Measurements from ENCODE around the gene TNFRSF25. TPM values are rescaled to one million over a fixed set of nuclear protein-coding genes. Genes with fewer than 3 reads are reported as not detected.
"Not testable (repeated sequence)": the region's sequence is repeated elsewhere in the genome, so short reads cannot be mapped to it uniquely, and the experiment has no call there.

Gene TNFRSF25
- total and polyA plus RNA-seq, 2 donors: 29.1 to 51.6 TPM

DNA sequence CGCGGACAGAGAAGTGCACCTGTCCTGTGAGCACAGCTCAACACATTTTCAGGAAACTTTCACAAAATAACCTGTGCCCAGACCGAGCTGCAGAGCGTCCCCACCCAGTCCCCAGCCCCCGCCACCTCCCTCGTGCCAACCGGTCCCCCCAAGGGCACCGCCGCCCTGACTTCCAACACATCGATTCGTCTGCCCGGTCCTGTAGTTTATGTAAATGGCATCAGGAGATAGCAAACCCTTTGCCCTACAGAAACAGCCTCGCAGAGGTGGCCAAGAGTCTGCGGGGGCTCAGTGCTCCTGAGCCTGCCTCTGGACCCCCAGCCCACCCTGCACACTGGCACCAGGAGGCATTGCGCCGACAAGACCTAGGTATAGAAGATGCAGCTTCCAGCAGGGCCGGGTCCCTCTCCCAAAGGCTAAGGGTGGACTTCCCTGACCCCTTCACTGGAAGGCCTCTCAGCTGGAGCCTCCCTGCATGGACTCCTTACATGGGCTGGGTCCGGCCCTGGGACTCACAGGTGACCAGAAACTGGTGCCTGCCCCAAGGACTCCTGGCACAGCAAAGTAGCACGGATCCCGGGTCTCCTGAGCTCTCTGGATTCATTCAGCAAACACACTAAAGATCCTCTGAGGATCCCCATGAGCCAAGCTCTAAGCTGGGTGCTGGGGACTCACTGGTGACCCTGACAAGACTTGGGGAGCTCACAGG, 32.0 kb upstream of the TNFRSF25 start:
- peaks cover 34 to 70% of the 10 kb centered on the region in 2 donors for H3K27me3 ChIP-seq (ENCODE audit: control insufficient read depth in 2 of 2, insufficient read depth in 1 of 2, low read length in 1 of 2)
- 58% methylated on average over 20 of the region's 20 CpGs for WGBS

DNA sequence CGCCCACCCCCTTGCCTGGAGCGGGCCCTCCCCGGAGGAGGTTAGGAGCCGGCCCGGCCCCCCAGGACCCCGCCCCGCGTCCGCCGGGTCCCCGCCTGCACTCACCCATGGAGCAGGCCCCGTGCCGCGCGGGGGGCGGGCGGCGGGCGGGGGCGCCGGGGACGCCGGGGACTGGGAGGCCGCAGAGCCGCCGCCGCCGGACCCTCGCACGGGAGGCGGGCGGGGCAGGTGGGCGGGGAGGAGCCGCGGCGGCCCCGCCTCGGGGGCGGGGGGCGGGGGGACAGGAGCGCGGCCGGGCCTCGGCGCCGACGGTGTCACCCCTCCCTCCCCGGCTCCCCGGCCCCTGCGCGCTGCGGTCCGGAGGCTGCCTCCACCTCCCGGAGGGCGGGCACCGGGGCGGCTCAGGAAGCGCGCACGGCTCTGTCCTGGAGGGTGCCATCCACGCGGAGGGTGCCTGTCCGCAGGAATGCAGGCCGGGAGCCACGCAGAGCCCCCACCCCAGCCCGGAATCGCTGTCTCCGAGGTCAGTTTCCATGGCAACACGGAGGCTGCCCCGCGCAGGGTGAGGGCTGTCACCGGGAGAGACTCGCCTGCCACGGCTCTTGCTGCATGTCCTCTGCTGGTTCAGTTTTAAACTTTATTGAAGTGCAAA, 31.4 kb upstream of the TNFRSF25 start:
- Histone ChIP-seq H3K4me3 (ENCODE audit: low read length in 2 of 2) (peak overlapping the region; percentile 26 to 52), H3K36me3 (ENCODE audit: control insufficient read depth in 2 of 2, insufficient read depth in 2 of 2, low read length in 1 of 2) (no peaks in the 10 kb centered on the region), H3K27me3 (ENCODE audit: control insufficient read depth in 2 of 2, insufficient read depth in 1 of 2, low read length in 1 of 2) (peaks cover 34 to 70% of the 10 kb centered on the region in 2 donors), H3K4me1 (ENCODE audit: control insufficient read depth in 2 of 2, insufficient read depth in 2 of 2, low read length in 2 of 2) (peaks cover 0 to 7% of the 10 kb centered on the region in 2 donors), H3K27ac (ENCODE audit: low read depth in 1 of 2, low read length in 1 of 2) (no peak overlapping the region), H3K9me3 (ENCODE audit: control insufficient read depth in 2 of 2, insufficient read depth in 1 of 2, low read length in 1 of 2) (no peaks in the 10 kb centered on the region)
- peak in 4 of 9 donors; percentile 12 to 54 (median 22) for DNase-seq (ENCODE audit: low read depth in 6 of 9, low spot score in 9 of 9)
- 1% methylated on average over 74 of the region's 74 CpGs for WGBS

More for the DNA sequence above, 32.0 kb upstream of the TNFRSF25 start:
- no peaks in the 10 kb centered on the region for H3K36me3 ChIP-seq (ENCODE audit: control insufficient read depth in 2 of 2, insufficient read depth in 2 of 2, low read length in 1 of 2)
- H3K27ac ChIP-seq (ENCODE audit: low read depth in 1 of 2, low read length in 1 of 2): no peak overlapping the region
- no peaks in the 10 kb centered on the region for H3K9me3 ChIP-seq (ENCODE audit: control insufficient read depth in 2 of 2, insufficient read depth in 1 of 2, low read length in 1 of 2)
- H3K4me1 ChIP-seq (ENCODE audit: control insufficient read depth in 2 of 2, insufficient read depth in 2 of 2, low read length in 2 of 2): peaks cover 0 to 7% of the 10 kb centered on the region in 2 donors
- H3K4me3 ChIP-seq (ENCODE audit: low read length in 2 of 2): peak overlapping the region; percentile 26 to 52
- DNase-seq (ENCODE audit: low read depth in 6 of 9, low spot score in 9 of 9): no peak

DNA sequence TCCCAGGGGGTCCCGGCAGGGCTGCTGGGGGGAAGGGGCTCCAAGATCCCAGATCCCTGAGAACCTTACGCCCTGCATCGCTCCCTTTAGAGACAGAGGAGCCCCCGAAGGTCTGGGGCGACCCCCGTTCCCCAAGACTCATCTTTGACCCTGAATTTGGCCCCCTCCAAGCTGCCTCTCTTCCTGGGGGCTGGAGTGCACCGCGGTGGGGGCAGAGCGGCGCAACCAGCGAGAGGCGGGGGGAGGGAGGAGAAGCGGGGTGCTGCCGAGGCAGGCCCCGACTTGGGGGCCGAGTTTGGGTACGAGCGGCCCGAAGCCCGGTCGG, 30.9 kb upstream of the TNFRSF25 start:
- DNase-seq (ENCODE audit: low read depth in 6 of 9, low spot score in 9 of 9): no peak
- Histone ChIP-seq H3K9me3 (ENCODE audit: control insufficient read depth in 2 of 2, insufficient read depth in 1 of 2, low read length in 1 of 2) (no peaks in the 10 kb centered on the region), H3K4me3 (ENCODE audit: low read length in 2 of 2) (peak overlapping the region in 1 of 2 donors; percentile 52), H3K27me3 (ENCODE audit: control insufficient read depth in 2 of 2, insufficient read depth in 1 of 2, low read length in 1 of 2) (peaks cover 34 to 69% of the 10 kb centered on the region in 2 donors), H3K36me3 (ENCODE audit: control insufficient read depth in 2 of 2, insufficient read depth in 2 of 2, low read length in 1 of 2) (no peaks in the 10 kb centered on the region), H3K27ac (ENCODE audit: low read depth in 1 of 2, low read length in 1 of 2) (no peak overlapping the region), H3K4me1 (ENCODE audit: control insufficient read depth in 2 of 2, insufficient read depth in 2 of 2, low read length in 2 of 2) (peaks cover 0 to 9% of the 10 kb centered on the region in 2 donors)
- WGBS: 6% methylated on average over 21 of the region's 21 CpGs

GRCh38 chr1:6496365-6496721, 30.4 kb upstream of the TNFRSF25 start:
- H3K27ac ChIP-seq (ENCODE audit: low read depth in 1 of 2, low read length in 1 of 2): no peak overlapping the region
- H3K9me3 ChIP-seq (ENCODE audit: control insufficient read depth in 2 of 2, insufficient read depth in 1 of 2, low read length in 1 of 2): no peaks in the 10 kb centered on the region
- no peak for DNase-seq (ENCODE audit: low read depth in 6 of 9, low spot score in 9 of 9)
- peaks cover 34 to 69% of the 10 kb centered on the region in 2 donors for H3K27me3 ChIP-seq (ENCODE audit: control insufficient read depth in 2 of 2, insufficient read depth in 1 of 2, low read length in 1 of 2)
- H3K4me3 ChIP-seq (ENCODE audit: low read length in 2 of 2): no peak overlapping the region
- H3K4me1 ChIP-seq (ENCODE audit: control insufficient read depth in 2 of 2, insufficient read depth in 2 of 2, low read length in 2 of 2): peaks cover 0 to 14% of the 10 kb centered on the region in 2 donors
- 37% methylated on average over 13 of the region's 13 CpGs for WGBS
- no peaks in the 10 kb centered on the region for H3K36me3 ChIP-seq (ENCODE audit: control insufficient read depth in 2 of 2, insufficient read depth in 2 of 2, low read length in 1 of 2)

- Histone ChIP-seq H3K36me3 (ENCODE audit: control insufficient read depth in 2 of 2, insufficient read depth in 2 of 2, low read length in 1 of 2) (no peaks in the 10 kb centered on the region), H3K4me1 (ENCODE audit: control insufficient read depth in 2 of 2, insufficient read depth in 2 of 2, low read length in 2 of 2) (peaks cover 0 to 20% of the 10 kb centered on the region in 2 donors), H3K4me3 (ENCODE audit: low read length in 2 of 2) (no peak overlapping the region), H3K9me3 (ENCODE audit: control insufficient read depth in 2 of 2, insufficient read depth in 1 of 2, low read length in 1 of 2) (no peaks in the 10 kb centered on the region), H3K27me3 (ENCODE audit: control insufficient read depth in 2 of 2, insufficient read depth in 1 of 2, low read length in 1 of 2) (peaks cover 34 to 66% of the 10 kb centered on the region in 2 donors), H3K27ac (ENCODE audit: low read depth in 1 of 2, low read length in 1 of 2) (no peak overlapping the region)
- DNase-seq (ENCODE audit: low read depth in 6 of 9, low spot score in 9 of 9): no peak
- WGBS: 80% methylated on average over 14 of the region's 14 CpGs
Measured at GRCh38 chr1:6495540-6496364, 29.8 kb upstream of the TNFRSF25 start.

- 37% methylated on average over 13 of the region's 13 CpGs for WGBS
- H3K4me1 ChIP-seq (ENCODE audit: control insufficient read depth in 2 of 2, insufficient read depth in 2 of 2, low read length in 2 of 2): peaks cover 0 to 24% of the 10 kb centered on the region in 2 donors
- no peak for DNase-seq (ENCODE audit: low read depth in 6 of 9, low spot score in 9 of 9)
Measured at GRCh38 chr1:6495041-6495441, 29.1 kb upstream of the TNFRSF25 start.

GRCh38 chr1:6494627-6495026, 28.7 kb upstream of the TNFRSF25 start:
- Histone ChIP-seq H3K4me3 (ENCODE audit: low read length in 2 of 2) (no peak overlapping the region), H3K9me3 (ENCODE audit: control insufficient read depth in 2 of 2, insufficient read depth in 1 of 2, low read length in 1 of 2) (no peaks in the 10 kb centered on the region), H3K27ac (ENCODE audit: low read depth in 1 of 2, low read length in 1 of 2) (no peak overlapping the region), H3K27me3 (ENCODE audit: control insufficient read depth in 2 of 2, insufficient read depth in 1 of 2, low read length in 1 of 2) (peaks cover 34 to 64% of the 10 kb centered on the region in 2 donors), H3K4me1 (ENCODE audit: control insufficient read depth in 2 of 2, insufficient read depth in 2 of 2, low read length in 2 of 2) (peaks cover 0 to 28% of the 10 kb centered on the region in 2 donors), H3K36me3 (ENCODE audit: control insufficient read depth in 2 of 2, insufficient read depth in 2 of 2, low read length in 1 of 2) (no peaks in the 10 kb centered on the region)
- WGBS: 93% methylated on average over 4 of the region's 4 CpGs
- DNase-seq (ENCODE audit: low read depth in 6 of 9, low spot score in 9 of 9): no peak

More at GRCh38 chr1:6495041-6495441, 29.1 kb upstream of the TNFRSF25 start:
- no peaks in the 10 kb centered on the region for H3K36me3 ChIP-seq (ENCODE audit: control insufficient read depth in 2 of 2, insufficient read depth in 2 of 2, low read length in 1 of 2)
- no peak overlapping the region for H3K4me3 ChIP-seq (ENCODE audit: low read length in 2 of 2)
- no peaks in the 10 kb centered on the region for H3K9me3 ChIP-seq (ENCODE audit: control insufficient read depth in 2 of 2, insufficient read depth in 1 of 2, low read length in 1 of 2)
- peaks cover 34 to 66% of the 10 kb centered on the region in 2 donors for H3K27me3 ChIP-seq (ENCODE audit: control insufficient read depth in 2 of 2, insufficient read depth in 1 of 2, low read length in 1 of 2)
- no peak overlapping the region for H3K27ac ChIP-seq (ENCODE audit: low read depth in 1 of 2, low read length in 1 of 2)

GRCh38 chr1:6493834-6494223, 27.9 kb upstream of the TNFRSF25 start:
- not testable (repeated sequence) for H3K36me3 ChIP-seq (ENCODE audit: control insufficient read depth in 2 of 2, insufficient read depth in 2 of 2, low read length in 1 of 2)
- Histone ChIP-seq H3K4me1 (ENCODE audit: control insufficient read depth in 2 of 2, insufficient read depth in 2 of 2, low read length in 2 of 2) (peaks cover 0 to 29% of the 10 kb centered on the region in 2 donors), H3K27me3 (ENCODE audit: control insufficient read depth in 2 of 2, insufficient read depth in 1 of 2, low read length in 1 of 2) (peaks cover 33 to 62% of the 10 kb centered on the region in 2 donors)

GRCh38 chr1:6491966-6492365, 26.0 kb upstream of the TNFRSF25 start:
- H3K27me3 ChIP-seq (ENCODE audit: control insufficient read depth in 2 of 2, insufficient read depth in 1 of 2, low read length in 1 of 2): peaks cover 17 to 59% of the 10 kb centered on the region in 2 donors
- H3K4me1 ChIP-seq (ENCODE audit: control insufficient read depth in 2 of 2, insufficient read depth in 2 of 2, low read length in 2 of 2): peaks cover 0 to 27% of the 10 kb centered on the region in 2 donors
- H3K36me3 ChIP-seq (ENCODE audit: control insufficient read depth in 2 of 2, insufficient read depth in 2 of 2, low read length in 1 of 2): no peaks in the 10 kb centered on the region
- 92% methylated on average over 10 of the region's 10 CpGs for WGBS
- no peak overlapping the region for H3K27ac ChIP-seq (ENCODE audit: low read depth in 1 of 2, low read length in 1 of 2)
- no peak for DNase-seq (ENCODE audit: low read depth in 6 of 9, low spot score in 9 of 9)
- no peak overlapping the region for H3K4me3 ChIP-seq (ENCODE audit: low read length in 2 of 2)
- H3K9me3 ChIP-seq (ENCODE audit: control insufficient read depth in 2 of 2, insufficient read depth in 1 of 2, low read length in 1 of 2): no peaks in the 10 kb centered on the region

More at GRCh38 chr1:6493834-6494223, 27.9 kb upstream of the TNFRSF25 start:
- H3K27ac ChIP-seq (ENCODE audit: low read depth in 1 of 2, low read length in 1 of 2); DNase-seq (ENCODE audit: low read depth in 6 of 9, low spot score in 9 of 9); H3K4me3 ChIP-seq (ENCODE audit: low read length in 2 of 2); H3K9me3 ChIP-seq (ENCODE audit: control insufficient read depth in 2 of 2, insufficient read depth in 1 of 2, low read length in 1 of 2): not testable (repeated sequence)
- 90% methylated on average over 4 of the region's 4 CpGs for WGBS
